GM12878 (cell line): ENCODE measurements around the gene FALEC. TPM values are rescaled to one million over a fixed set of nuclear protein-coding genes. Genes with fewer than 3 reads are reported as not detected.

Experiments
- ATAC-seq: fragments of 200-7000 bp; cut with Tn5 transposase; 3 replicates; pipeline ENCODE4 v1.9.1; 2020; ENCODE audit warnings: mild to moderate bottlenecking, moderate library complexity
- BruUV-seq: library from RNA; stranded (reverse); fragments of 400-500 nt; replicated peaks from 2 replicates; lab custom pipeline; 2021; lab: Mats Ljungman, UMichigan
- CTCF ChIA-PET: fragments of 300-600 bp; sonication (Branson Sonifier 250); formaldehyde crosslinking; extraction: SDS; loops from one replicate; lab custom pipeline; 2021; ENCODE audit warnings: inconsistent platforms; lab: Yijun Ruan, JAX
- POLR2A ChIA-PET: fragments of 350-600 bp; formaldehyde crosslinking; extraction: SDS; loops from one replicate; lab custom pipeline; 2021; ENCODE audit warnings: inconsistent platforms; lab: Charles Lee
- RAD21 ChIA-PET: fragments of 300-600 bp; sonication (Branson Sonifier 250); formaldehyde crosslinking; loops from one replicate; lab custom pipeline; 2023; ENCODE audit warnings: antibody characterized with exemption; ENCODE audit not compliant: unreplicated experiment; lab: Charles Lee
- SMC1A ChIA-PET: fragments of 300-600 bp; sonication (Branson Sonifier 250); formaldehyde crosslinking; loops from one replicate; lab custom pipeline; 2023; ENCODE audit not compliant: unreplicated experiment, uncharacterized antibody; lab: Charles Lee
- DNase-seq: peaks from one replicate; pipeline ENCODE4 v3.0.0-alpha.2; 2011; ENCODE audit warnings: low read depth, low spot score
- FAIRE-seq: peaks from 3 replicates; lab custom pipeline; 2011; peaks lifted over from hg19 to GRCh38; lab: Jason Lieb, UNC
- H2AFZ ChIP-seq: 2 replicates; pipeline ENCODE4 v1.6.0; 2011; ENCODE audit warnings: low read depth, low read length, control low read depth; ENCODE audit not compliant: control insufficient read depth
- H3K27ac ChIP-seq: 2 replicates; pipeline ENCODE4 v1.5.1; 2011; ENCODE audit warnings: control low read depth; ENCODE audit not compliant: control insufficient read depth, insufficient read depth
- H3K27me3 ChIP-seq, 2 experiments: replicated peaks in 1 of 2; 2 replicates each; pipeline versions ENCODE4 v1.6.0 to v1.6.1; 2011; ENCODE audit warnings: low read length in 1 of 2; ENCODE audit not compliant: control insufficient read depth in 2 of 2, insufficient read depth in 2 of 2
- H3K36me3 ChIP-seq, 2 experiments: 2 replicates each; pipeline ENCODE4 v1.5.1; 2011; ENCODE audit warnings: low read length in 1 of 2; ENCODE audit not compliant: control insufficient read depth in 2 of 2, insufficient read depth in 2 of 2
- H3K4me1 ChIP-seq: 2 replicates; pipeline ENCODE4 v1.6.1; 2011; ENCODE audit warnings: mild to moderate bottlenecking, low read length, moderate library complexity, mixed read lengths; ENCODE audit not compliant: control insufficient read depth, insufficient read depth
- H3K4me2 ChIP-seq: 2 replicates; pipeline ENCODE4 v1.6.0; 2011; ENCODE audit warnings: control low read depth; ENCODE audit not compliant: control insufficient read depth, insufficient read depth
- H3K4me3 ChIP-seq: fragments of 200-600 bp; sonication (generic); 2 replicates; pipeline ENCODE4 v1.5.1; 2016
- H3K79me2 ChIP-seq: 2 replicates; pipeline ENCODE4 v1.6.0; 2011; ENCODE audit warnings: low read length; ENCODE audit not compliant: control insufficient read depth, insufficient read depth
- H3K9ac ChIP-seq: 2 replicates; pipeline ENCODE4 v1.8.0; 2011; ENCODE audit warnings: low read length, control low read depth, mixed read lengths; ENCODE audit not compliant: control insufficient read depth, insufficient read depth
- H3K9me3 ChIP-seq: replicated peaks from 3 replicates; pipeline ENCODE4 v1.5.1; 2011; ENCODE audit warnings: mild to moderate bottlenecking, low read length; ENCODE audit not compliant: control insufficient read depth, insufficient read depth
- H4K20me1 ChIP-seq: 2 replicates; pipeline ENCODE4 v1.6.0; 2011; ENCODE audit not compliant: control insufficient read depth, insufficient read depth
- BCLAF1 ChIP-seq: fragments of 450-650 bp; IDR thresholded peaks from 2 replicates; pipeline ENCODE4 v1.6.1; 2017; ENCODE audit warnings: antibody characterized with exemption, mild to moderate bottlenecking, moderate library complexity
- CHD1 ChIP-seq: IDR thresholded peaks from 2 replicates; pipeline ENCODE4 v1.6.1; 2012; ENCODE audit warnings: low read depth, low read length, improper control_type of control experiment
- E2F8 ChIP-seq: fragments of 450-650 bp; IDR thresholded peaks from 2 replicates; pipeline ENCODE4 v1.6.1; 2018; ENCODE audit warnings: mild to moderate bottlenecking, low read depth, moderate library complexity; ENCODE audit not compliant: partially characterized antibody
- ESRRA ChIP-seq: IDR thresholded peaks from 2 replicates; pipeline ENCODE4 v1.6.1; 2012; ENCODE audit warnings: mild to moderate bottlenecking, low read length, improper control_type of control experiment
- MEF2A ChIP-seq: IDR thresholded peaks from 2 replicates; pipeline ENCODE4 v1.6.1; 2011; ENCODE audit warnings: low read depth, mild to moderate bottlenecking, low read length, moderate library complexity; ENCODE audit not compliant: insufficient read depth
- NR2F1 ChIP-seq: fragments of 450-650 bp; conservative IDR thresholded peaks from 2 replicates; pipeline ENCODE4 v1.6.1; 2017; ENCODE audit warnings: mild to moderate bottlenecking
- SMAD1 ChIP-seq: fragments of 450-650 bp; IDR thresholded peaks from 2 replicates; pipeline ENCODE4 v1.6.1; 2018; ENCODE audit warnings: mild to moderate bottlenecking, low read depth; ENCODE audit not compliant: partially characterized antibody
- SRF ChIP-seq, 2 experiments: IDR thresholded peaks; 2 replicates each; pipeline ENCODE4 v1.6.1; 2011; ENCODE audit warnings: low read depth in 2 of 2, low read length in 2 of 2, mild to moderate bottlenecking in 1 of 2, moderate library complexity in 1 of 2
- SUPT20H ChIP-seq: IDR thresholded peaks from 2 replicates; pipeline ENCODE4 v1.6.1; 2011; ENCODE audit warnings: low read depth, mild to moderate bottlenecking, low read length, moderate library complexity, borderline replicate concordance; ENCODE audit not compliant: control insufficient read depth
- WGBS: methylation state at CpG from one replicate; pipeline ENCODE4 v1.1.6; 2016; ENCODE audit warnings: low lambda C conversion rate; ENCODE audit not compliant: insufficient replicate concordance, insufficient coverage; ENCODE audit errors: missing lambda C conversion rate; 5-methylcytosine and 5-hydroxymethylcytosine counted together
- in situ Hi-C: fragments of 300-500 bp; cut with MboI; formaldehyde crosslinking; loops from 9 replicates; pipeline ENCODE4 v1.14.3; 2018; ENCODE audit warnings: mixed read lengths
- intact Hi-C: fragments of 100-400 bp; cut with micrococcal nuclease; formaldehyde crosslinking; loops from one replicate; pipeline ENCODE4 v1.14.2; 2022; ENCODE audit not compliant: unreplicated experiment
- polyA plus RNA-seq, 11 experiments: library from polyadenylated mRNA; depleted of rRNA in 4 of 11; unstranded in 6 of 11; stranded (reverse) in 5 of 11; fragments of >200 nt; fragmentation: Nextera tagmentation in 4 of 11; fragmentation: Illumina TruSeq in 1 of 11; extraction: Ambion mirVana in 4 of 11; extraction: Trizol in 1 of 11; gene quantifications; 1 replicate in 1 of 11; 2 replicates in 10 of 11; pipeline versions ENCODE4 v1.2.1 to v1.2.3, GENCODE V29; 2011 to 2016; ENCODE audit warnings: inconsistent platforms in 2 of 11, missing spikeins in 2 of 11, low read depth in 1 of 11
- total RNA-seq, 4 experiments: library from RNA; depleted of rRNA in 3 of 4; stranded (reverse); fragments of >200 nt in 3 of 4; fragmentation: Illumina TruSeq in 1 of 4; extraction: Trizol in 1 of 4; gene quantifications; 2 replicates each; pipeline versions ENCODE4 v1.2.1 to v1.2.3, GENCODE V29; 2013 to 2021

FALEC gene
- total and polyA plus RNA-seq, 10 of the 15 experiments (the other 5 are each of a cell fraction or from before 2014, with no cell fraction given) = 0.21 to 0.71 (median 0.32) TPM; not detected in 3

- Histone ChIP-seq H2AFZ (no peak overlapping the region), H3K27me3 (no peaks in the 10 kb centered on the region; a peak in 1 of 4 replicates), H3K4me3 (no peak overlapping the region), H3K27ac (no peak overlapping the region), H3K4me1 (peaks cover 3% of the 10 kb centered on the region; the same call in 1 of the 2 replicates), H3K9ac (no peak overlapping the region), H4K20me1 (no peaks in the 10 kb centered on the region), H3K79me2 (no peaks in the 10 kb centered on the region), H3K36me3 (no peaks in the 10 kb centered on the region), H3K9me3 (no peaks in the 10 kb centered on the region), H3K4me2 (no peak overlapping the region)
- ChIA-PET CTCF (interaction anchor here (1.1 to 2.9 kb wide), 3 partner anchors 8 to 20 kb away, joined by 3 to 14 read pairs (median 8); no protein-coding TSS in a partner anchor), POLR2A (interaction anchor here (0.5 to 0.7 kb wide), 2 partner anchors 13 to 17 kb away, joined by 3 to 6 read pairs; no protein-coding TSS in a partner anchor), RAD21 (no interaction called here), SMC1A (interaction anchor here (1.1 kb wide), 1 partner anchor 69 kb away, joined by 3 read pairs; no protein-coding TSS in a partner anchor)
- DNase-seq = no peak
- WGBS = 34% methylated on average over 13 of the region's 13 CpGs
- in situ Hi-C loops (no loop called here), intact Hi-C loops (no loop called here)
- no peak for FAIRE-seq
- ATAC-seq = peak; percentile 5; the same call in 2 of the 3 replicates
- BruUV-seq = no TSS peak
- TF ChIP-seq E2F8 (no peak), CHD1 (no peak), SRF (IDR thresholded peaks at IDR 0.05; ENCODE audit: low read depth in 2 of 2, low read length in 2 of 2) (no peak), BCLAF1 (no peak), ESRRA (no peak), SUPT20H (no peak), MEF2A (no peak), SMAD1 (no peak), NR2F1 (no peak)
Observed at GRCh38 chr1:150552128-150552910, 36.8 kb downstream of the FALEC start.
